Coronary artery (tissue), 2 donors: ENCODE measurements around the gene SIRPA.

Source experiments
- DNase-seq: peaks from one replicate; pipeline ENCODE4 v3.0.0-alpha.2; 2017; ENCODE audit warnings: low spot score
- H3K27ac ChIP-seq, 2 donors: fragments of 200-600 bp; sonication (generic); one replicate each; pipeline ENCODE4 v1.5.1; 2016 to 2019
- H3K4me3 ChIP-seq: fragments of 200-600 bp; sonication (generic); 2 replicates; pipeline ENCODE4 v1.5.1; 2016; ENCODE audit warnings: mild to moderate bottlenecking, moderate library complexity
- CTCF ChIP-seq: fragments of 200-600 bp; sonication (generic); IDR thresholded peaks from one replicate; pipeline ENCODE4 v1.5.1; 2019; ENCODE audit warnings: antibody characterized with exemption

SIRPA gene

GRCh38 chr20:1867495-1868260 lies 27.5 kb upstream of the SIRPA start:
- DNase-seq: no peak
- Histone ChIP-seq H3K27ac (no peak overlapping the region), H3K4me3 (no peak overlapping the region)
- no peak for TF ChIP-seq CTCF

- H3K27ac ChIP-seq: no peak overlapping the region
- no peak for TF ChIP-seq CTCF
- no peak overlapping the region for H3K4me3 ChIP-seq
- DNase-seq: no peak
These were observed 26.4 kb upstream of the SIRPA start for GRCh38 chr20:1868856-1869255.

- no peak for DNase-seq
- Histone ChIP-seq H3K4me3 (no peak overlapping the region), H3K27ac (no peak overlapping the region)
- no peak for TF ChIP-seq CTCF
These were observed 24.9 kb upstream of the SIRPA start for GRCh38 chr20:1870323-1870722.

GRCh38 chr20:1870792-1871550 lies 24.2 kb upstream of the SIRPA start:
- Histone ChIP-seq H3K4me3 (no peak overlapping the region), H3K27ac (no peak overlapping the region)
- no peak for TF ChIP-seq CTCF
- no peak for DNase-seq

- no peak for DNase-seq
- Histone ChIP-seq H3K27ac (no peak overlapping the region), H3K4me3 (no peak overlapping the region)
- TF ChIP-seq CTCF: no peak
These were observed 23.3 kb upstream of the SIRPA start for GRCh38 chr20:1871807-1872458.

- no peak overlapping the region for H3K27ac ChIP-seq
- DNase-seq: no peak
- TF ChIP-seq CTCF: no peak
- H3K4me3 ChIP-seq: no peak overlapping the region
These were observed 22.6 kb upstream of the SIRPA start for GRCh38 chr20:1872459-1873097.
